PC-3 (cell line): ENCODE data around the gene CTNND2. TPM values are rescaled to one million over a fixed set of nuclear protein-coding genes. Genes with fewer than 3 reads are reported as not detected.

Experiments
- ATAC-seq: fragments of 200-7000 bp; cut with Tn5 transposase; 2 replicates; pipeline ENCODE4 v1.9.1; 2020; ENCODE audit warnings: mild to moderate bottlenecking, moderate library complexity
- BruUV-seq: library from RNA; stranded (reverse); fragments of 400-500 nt; replicated peaks from 2 replicates; lab custom pipeline; 2021; lab: Mats Ljungman, UMichigan
- CTCF ChIA-PET: fragments of 300-600 bp; sonication (Branson Sonifier 250); formaldehyde crosslinking; loops from one replicate; lab custom pipeline; 2022; ENCODE audit warnings: antibody characterized with exemption; lab: Charles Lee
- POLR2A ChIA-PET: fragments of 300-600 bp; sonication (Branson Sonifier 250); formaldehyde crosslinking; loops from one replicate; lab custom pipeline; 2022; ENCODE audit warnings: antibody characterized with exemption; ENCODE audit not compliant: unreplicated experiment; lab: Charles Lee
- DNase-seq: peaks from one replicate; pipeline ENCODE4 v3.0.0-alpha.2; 2015
- H2AFZ ChIP-seq: fragments of 300-600 bp; sonication (generic); 2 replicates; pipeline ENCODE4 v1.6.0; 2016; ENCODE audit warnings: antibody characterized with exemption, low read length
- H3F3A ChIP-seq: fragments of 300-600 bp; sonication (generic); one replicate; pipeline ENCODE4 v1.6.0; 2017; ENCODE audit warnings: antibody characterized with exemption, low read length, control low read depth, mild to moderate bottlenecking; ENCODE audit not compliant: unreplicated experiment
- H3K27ac ChIP-seq: fragments of 300-600 bp; sonication (generic); 2 replicates; pipeline ENCODE4 v1.5.1; 2016; ENCODE audit warnings: mild to moderate bottlenecking, low read length
- H3K27me3 ChIP-seq: fragments of 300-600 bp; sonication (generic); 2 replicates; pipeline ENCODE4 v1.6.1; 2016; ENCODE audit warnings: low read length, mixed read lengths
- H3K36me3 ChIP-seq: fragments of 300-600 bp; sonication (generic); 2 replicates; pipeline ENCODE4 v1.6.1; 2016; ENCODE audit warnings: low read depth, mixed run types, low read length, mixed read lengths
- H3K4me1 ChIP-seq: fragments of 300-600 bp; sonication (generic); 2 replicates; pipeline ENCODE4 v1.5.1; 2016; ENCODE audit warnings: low read length; ENCODE audit not compliant: insufficient read depth
- H3K4me2 ChIP-seq: fragments of 300-600 bp; sonication (generic); 2 replicates; pipeline ENCODE4 v1.6.0; 2016; ENCODE audit warnings: low read length
- H3K4me3 ChIP-seq: fragments of 300-600 bp; sonication (generic); 2 replicates; pipeline ENCODE4 v1.5.1; 2016; ENCODE audit warnings: mild to moderate bottlenecking, low read length, mixed read lengths
- H3K79me2 ChIP-seq: fragments of 300-600 bp; sonication (generic); 2 replicates; pipeline ENCODE4 v1.6.1; 2017; ENCODE audit warnings: low read length, mixed read lengths
- H3K9ac ChIP-seq: fragments of 300-600 bp; sonication (generic); 2 replicates; pipeline ENCODE4 v1.6.0; 2016; ENCODE audit warnings: mild to moderate bottlenecking, low read length
- H3K9me2 ChIP-seq: fragments of 300-600 bp; sonication (generic); replicated peaks from 2 replicates; pipeline ENCODE4 v1.6.1; 2016; ENCODE audit warnings: mixed run types, low read length, mixed read lengths
- H3K9me3 ChIP-seq: fragments of 300-600 bp; sonication (generic); 2 replicates; pipeline ENCODE4 v1.6.1; 2016; ENCODE audit warnings: low read length, mixed read lengths
- H4K20me1 ChIP-seq: fragments of 300-600 bp; sonication (generic); 2 replicates; pipeline ENCODE4 v1.6.1; 2016; ENCODE audit warnings: low read length, mixed read lengths
- EZH2 ChIP-seq: fragments of 300-600 bp; sonication (generic); IDR thresholded peaks from one replicate; pipeline ENCODE4 v1.6.1; 2017; ENCODE audit warnings: antibody characterized with exemption, mild to moderate bottlenecking, low read length; ENCODE audit not compliant: unreplicated experiment
- EZH2phosphoT487 ChIP-seq: fragments of 300-600 bp; sonication (generic); IDR thresholded peaks from 2 replicates; pipeline ENCODE4 v1.6.1; 2018; ENCODE audit warnings: mild to moderate bottlenecking, antibody characterized with exemption, low read length, borderline replicate concordance
- intact Hi-C: fragments of 100-400 bp; cut with micrococcal nuclease; formaldehyde crosslinking; loops from 2 replicates; pipeline ENCODE4 v1.9.0; 2023
- total RNA-seq: library from RNA; depleted of rRNA; stranded (reverse); fragments of >200 nt; gene quantifications from 2 replicates; pipeline ENCODE4 v1.2.3, GENCODE V29; 2014
- TF ChIP-seq, protein P1 (sequence below): fragments of 300-600 bp; sonication (generic); conservative IDR thresholded peaks from 2 replicates; pipeline ENCODE4 v1.5.1; 2017; ENCODE audit warnings: antibody characterized with exemption, low read depth, mild to moderate bottlenecking, low read length

The CTNND2 gene
- total RNA-seq, 1 experiment from 2014 or later: 1.8 TPM

GRCh38 chr5:11411621-11412020 is 492.6 kb downstream of the CTNND2 start:
- Histone ChIP-seq H3K27me3 (peaks cover 12% of the 10 kb centered on the region; the same call in 1 of the 2 replicates), H3K9me2 (no peaks in the 10 kb centered on the region), H3K36me3 (no peaks in the 10 kb centered on the region), H3K4me1 (no peaks in the 10 kb centered on the region), H3K4me2 (no peak overlapping the region), H3K9ac (no peak overlapping the region), H3K79me2 (no peaks in the 10 kb centered on the region), H4K20me1 (no peaks in the 10 kb centered on the region), H3K4me3 (no peak overlapping the region), H3K9me3 (no peaks in the 10 kb centered on the region), H3K27ac (no peak overlapping the region), H2AFZ (no peak overlapping the region), H3F3A (no peaks in the 10 kb centered on the region)
- ATAC-seq (no peak), DNase-seq (no peak)
- ChIA-PET POLR2A (no interaction called here), CTCF (no interaction called here)
- intact Hi-C loops: no loop called here
- BruUV-seq: no TSS peak
- TF ChIP-seq EZH2 (no peak), EZH2phosphoT487 (no peak)
- TF ChIP-seq, protein P1, sequence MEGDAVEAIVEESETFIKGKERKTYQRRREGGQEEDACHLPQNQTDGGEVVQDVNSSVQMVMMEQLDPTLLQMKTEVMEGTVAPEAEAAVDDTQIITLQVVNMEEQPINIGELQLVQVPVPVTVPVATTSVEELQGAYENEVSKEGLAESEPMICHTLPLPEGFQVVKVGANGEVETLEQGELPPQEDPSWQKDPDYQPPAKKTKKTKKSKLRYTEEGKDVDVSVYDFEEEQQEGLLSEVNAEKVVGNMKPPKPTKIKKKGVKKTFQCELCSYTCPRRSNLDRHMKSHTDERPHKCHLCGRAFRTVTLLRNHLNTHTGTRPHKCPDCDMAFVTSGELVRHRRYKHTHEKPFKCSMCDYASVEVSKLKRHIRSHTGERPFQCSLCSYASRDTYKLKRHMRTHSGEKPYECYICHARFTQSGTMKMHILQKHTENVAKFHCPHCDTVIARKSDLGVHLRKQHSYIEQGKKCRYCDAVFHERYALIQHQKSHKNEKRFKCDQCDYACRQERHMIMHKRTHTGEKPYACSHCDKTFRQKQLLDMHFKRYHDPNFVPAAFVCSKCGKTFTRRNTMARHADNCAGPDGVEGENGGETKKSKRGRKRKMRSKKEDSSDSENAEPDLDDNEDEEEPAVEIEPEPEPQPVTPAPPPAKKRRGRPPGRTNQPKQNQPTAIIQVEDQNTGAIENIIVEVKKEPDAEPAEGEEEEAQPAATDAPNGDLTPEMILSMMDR: no peak

DNA sequence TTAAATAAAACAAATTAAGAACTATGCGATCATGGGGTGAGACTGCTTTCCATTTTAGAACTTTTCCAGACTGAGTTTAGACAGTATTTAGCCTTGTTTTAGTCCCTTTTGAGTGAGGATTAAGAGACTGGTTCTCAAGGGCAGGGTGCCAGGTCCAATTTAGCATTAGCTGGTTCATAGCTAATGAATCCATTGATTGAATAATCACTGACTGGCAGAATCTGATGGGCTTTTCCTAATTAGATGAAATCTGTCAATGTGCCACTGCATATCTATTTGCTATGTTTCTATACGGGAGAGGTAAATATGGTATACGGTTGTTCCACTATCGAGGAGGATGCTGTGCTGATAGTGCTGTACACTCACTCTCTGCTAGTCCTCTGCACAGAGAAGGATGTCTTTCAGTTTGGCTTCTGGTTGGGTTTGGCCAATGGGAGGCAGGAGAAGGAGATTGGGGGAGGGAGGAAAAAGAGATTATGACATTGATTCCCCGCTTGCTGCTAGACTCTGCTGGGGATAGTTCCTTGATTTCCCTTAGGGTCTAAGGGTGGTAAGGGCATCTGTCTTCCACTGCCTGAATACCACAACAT is 496.6 kb downstream of the CTNND2 start:
- H3F3A ChIP-seq: no peaks in the 10 kb centered on the region
- H4K20me1 ChIP-seq: no peaks in the 10 kb centered on the region
- BruUV-seq: no TSS peak
- no peaks in the 10 kb centered on the region for H3K9me2 ChIP-seq
- ChIA-PET CTCF (no interaction called here), POLR2A (no interaction called here)
- no peaks in the 10 kb centered on the region for H3K36me3 ChIP-seq
- ATAC-seq (no peak), DNase-seq (no peak)
- intact Hi-C loops: no loop called here
- no peaks in the 10 kb centered on the region for H3K4me1 ChIP-seq
- TF ChIP-seq, protein P1: no peak
- no peak for TF ChIP-seq EZH2
- no peak for TF ChIP-seq EZH2phosphoT487
- no peak overlapping the region for H3K9ac ChIP-seq
- no peak overlapping the region for H2AFZ ChIP-seq
- no peak overlapping the region for H3K4me2 ChIP-seq
- no peaks in the 10 kb centered on the region for H3K79me2 ChIP-seq
- no peaks in the 10 kb centered on the region for H3K9me3 ChIP-seq
- no peak overlapping the region for H3K27ac ChIP-seq
- no peak overlapping the region for H3K4me3 ChIP-seq
- H3K27me3 ChIP-seq: peaks cover 24% of the 10 kb centered on the region; the same call in 1 of the 2 replicates

- POLR2A ChIA-PET: no interaction called here
- H2AFZ ChIP-seq: no peak overlapping the region
- intact Hi-C loops: no loop called here
- H3F3A ChIP-seq: no peaks in the 10 kb centered on the region
- DNase-seq: no peak
- H3K36me3 ChIP-seq: no peaks in the 10 kb centered on the region
- H3K9me3 ChIP-seq: no peaks in the 10 kb centered on the region
- TF ChIP-seq, protein P1: no peak
- no peak for TF ChIP-seq EZH2
- no peaks in the 10 kb centered on the region for H3K4me1 ChIP-seq
- H3K4me3 ChIP-seq: no peak overlapping the region
- ATAC-seq: no peak
- H3K27ac ChIP-seq: no peak overlapping the region
- no peak overlapping the region for H3K9ac ChIP-seq
- no peaks in the 10 kb centered on the region for H3K9me2 ChIP-seq
- H3K27me3 ChIP-seq: peaks cover 43% of the 10 kb centered on the region
- CTCF ChIA-PET: no interaction called here
- no peaks in the 10 kb centered on the region for H4K20me1 ChIP-seq
- no peak overlapping the region for H3K4me2 ChIP-seq
- BruUV-seq: no TSS peak
- no peaks in the 10 kb centered on the region for H3K79me2 ChIP-seq
These were observed 503.9 kb downstream of the CTNND2 start for GRCh38 chr5:11400316-11400715.
